Ascending aorta (tissue), 2 donors: ENCODE measurements around the gene MPRIP. TPM values are rescaled to one million over a fixed set of nuclear protein-coding genes. Genes with fewer than 3 reads are reported as not detected.

Experiments
- DNase-seq, 2 donors: peaks; one replicate each; pipeline ENCODE4 v3.0.0-alpha.2; 2019; ENCODE audit warnings: low spot score in 2 of 2
- H3K27ac ChIP-seq, 2 donors: fragments of 200-600 bp; sonication (generic); one replicate each; pipeline ENCODE4 v1.5.1; 2016 to 2017; ENCODE audit warnings: mild to moderate bottlenecking in 1 of 2
- H3K27me3 ChIP-seq: fragments of 200-600 bp; sonication (generic); one replicate; pipeline ENCODE4 v1.5.1; 2017
- H3K36me3 ChIP-seq, 2 donors: fragments of 200-600 bp; sonication (generic); one replicate each; pipeline ENCODE4 v1.5.1; 2016
- H3K4me1 ChIP-seq, 2 donors: fragments of 200-600 bp; sonication (generic); one replicate each; pipeline ENCODE4 v1.5.1; 2016 to 2017; ENCODE audit warnings: mild to moderate bottlenecking in 1 of 2
- H3K4me3 ChIP-seq, 2 donors: fragments of 200-600 bp; sonication (generic); one replicate each; pipeline ENCODE4 v1.5.1; 2016 to 2017; ENCODE audit warnings: mild to moderate bottlenecking in 1 of 2
- H3K9me3 ChIP-seq, 2 donors: fragments of 200-600 bp; sonication (generic); one replicate each; pipeline ENCODE4 v1.5.1; 2016
- intact Hi-C: fragments of 100-400 bp; cut with DNase I; formaldehyde crosslinking; loops from one replicate; pipeline ENCODE4 v1.15.1; 2023
- total RNA-seq: library from RNA; depleted of rRNA; stranded (reverse); fragments of >200 nt; gene quantifications from one replicate; pipeline ENCODE4 v1.1.0, GENCODE V29; 2016
- TF ChIP-seq, protein P1 (sequence below), 3 experiments: fragments of 200-600 bp in 2 of 3; fragments of 450-650 bp in 1 of 3; sonication (generic) in 2 of 3; IDR thresholded peaks; one replicate each; pipeline ENCODE4 v1.5.1; 2016 to 2019; ENCODE audit warnings: antibody characterized with exemption in 3 of 3, mild to moderate bottlenecking in 1 of 3, moderate library complexity in 1 of 3

Gene MPRIP
- total RNA-seq, 1 donor from 2014 or later = 246 TPM

DNA sequence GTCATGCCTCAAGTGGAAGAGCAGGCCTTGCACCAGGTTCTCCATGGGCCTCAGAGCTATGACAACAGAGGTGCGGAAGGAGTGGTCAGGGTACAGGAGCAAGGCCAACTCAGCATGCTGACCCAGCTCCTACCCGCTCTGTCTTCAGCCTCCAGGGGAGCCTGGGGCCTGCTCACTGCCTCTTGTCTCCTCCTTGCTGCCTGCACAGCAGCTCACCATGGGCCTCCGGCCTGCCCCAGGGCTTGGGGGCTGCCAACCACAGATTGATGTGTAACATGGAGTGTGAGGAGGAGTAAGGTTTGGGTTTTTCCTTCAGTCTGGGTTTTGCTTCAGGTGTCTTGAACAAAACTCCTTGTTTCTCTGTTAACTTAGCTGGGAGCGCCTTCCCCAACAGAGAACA lies 101.8 kb downstream of the MPRIP start:
- H3K4me1 ChIP-seq = peaks cover 0 to 4% of the 10 kb centered on the region in 2 donors
- TF ChIP-seq, protein P1, sequence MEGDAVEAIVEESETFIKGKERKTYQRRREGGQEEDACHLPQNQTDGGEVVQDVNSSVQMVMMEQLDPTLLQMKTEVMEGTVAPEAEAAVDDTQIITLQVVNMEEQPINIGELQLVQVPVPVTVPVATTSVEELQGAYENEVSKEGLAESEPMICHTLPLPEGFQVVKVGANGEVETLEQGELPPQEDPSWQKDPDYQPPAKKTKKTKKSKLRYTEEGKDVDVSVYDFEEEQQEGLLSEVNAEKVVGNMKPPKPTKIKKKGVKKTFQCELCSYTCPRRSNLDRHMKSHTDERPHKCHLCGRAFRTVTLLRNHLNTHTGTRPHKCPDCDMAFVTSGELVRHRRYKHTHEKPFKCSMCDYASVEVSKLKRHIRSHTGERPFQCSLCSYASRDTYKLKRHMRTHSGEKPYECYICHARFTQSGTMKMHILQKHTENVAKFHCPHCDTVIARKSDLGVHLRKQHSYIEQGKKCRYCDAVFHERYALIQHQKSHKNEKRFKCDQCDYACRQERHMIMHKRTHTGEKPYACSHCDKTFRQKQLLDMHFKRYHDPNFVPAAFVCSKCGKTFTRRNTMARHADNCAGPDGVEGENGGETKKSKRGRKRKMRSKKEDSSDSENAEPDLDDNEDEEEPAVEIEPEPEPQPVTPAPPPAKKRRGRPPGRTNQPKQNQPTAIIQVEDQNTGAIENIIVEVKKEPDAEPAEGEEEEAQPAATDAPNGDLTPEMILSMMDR (IDR thresholded peaks at IDR 0.05) = no peak
- no peaks in the 10 kb centered on the region for H3K9me3 ChIP-seq
- H3K4me3 ChIP-seq = no peak overlapping the region
- peaks cover 58 to 94% of the 10 kb centered on the region in 2 donors for H3K36me3 ChIP-seq
- no peaks in the 10 kb centered on the region for H3K27me3 ChIP-seq
- intact Hi-C loops = no loop called here
- no peak for DNase-seq
- no peak overlapping the region for H3K27ac ChIP-seq

DNA sequence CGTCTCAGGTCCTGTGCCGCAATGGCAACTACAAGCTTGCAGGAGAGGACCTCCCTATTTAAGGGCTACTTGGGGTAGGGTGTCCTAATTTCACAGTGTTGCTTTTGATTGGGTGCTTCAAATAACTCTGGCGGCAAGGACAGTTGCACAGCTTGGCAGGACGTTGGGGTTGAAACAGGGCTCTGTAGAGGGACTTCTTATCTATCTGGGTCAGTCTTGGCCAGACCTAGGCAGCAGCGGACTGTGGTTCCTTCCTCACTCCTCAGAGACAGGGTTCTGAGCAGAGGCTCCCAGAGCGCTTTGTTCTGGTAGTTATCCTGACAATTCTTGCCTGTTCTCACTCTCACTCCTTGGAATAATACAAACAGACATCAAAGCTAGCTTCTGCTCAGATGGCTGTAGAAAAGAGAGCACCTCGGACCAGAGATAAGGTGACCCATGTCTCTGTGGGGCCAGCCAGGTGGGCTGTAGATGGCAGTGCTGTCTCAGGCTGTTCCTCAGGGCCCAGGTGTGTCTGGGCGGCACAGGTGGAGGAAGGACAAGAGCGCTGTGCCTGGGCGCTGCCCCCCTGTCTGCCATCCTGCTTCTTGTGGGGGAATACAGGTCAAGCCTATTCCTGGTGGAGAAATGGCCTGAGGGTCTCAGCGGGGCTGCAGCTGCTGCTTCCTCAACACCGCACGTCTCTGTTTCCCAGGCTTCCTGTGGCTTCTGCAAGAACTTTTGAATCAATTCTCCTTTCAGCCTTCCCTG lies 102.8 kb downstream of the MPRIP start:
- TF ChIP-seq, protein P1 (IDR thresholded peaks at IDR 0.05) = no peak
- Histone ChIP-seq H3K36me3 (peaks cover 51 to 88% of the 10 kb centered on the region in 2 donors), H3K27me3 (no peaks in the 10 kb centered on the region), H3K9me3 (no peaks in the 10 kb centered on the region), H3K4me1 (peaks cover 0 to 4% of the 10 kb centered on the region in 2 donors), H3K4me3 (no peak overlapping the region), H3K27ac (no peak overlapping the region)
- DNase-seq = no peak
- intact Hi-C loops = no loop called here

- TF ChIP-seq, protein P1 (IDR thresholded peaks at IDR 0.05) = no peak
- no peak for DNase-seq
- Histone ChIP-seq H3K36me3 (peaks cover 57 to 80% of the 10 kb centered on the region in 2 donors), H3K4me3 (no peak overlapping the region), H3K27ac (peak overlapping the region in 1 of 2 donors; percentile 4), H3K27me3 (no peaks in the 10 kb centered on the region), H3K9me3 (no peaks in the 10 kb centered on the region), H3K4me1 (peaks cover 7 to 9% of the 10 kb centered on the region in 2 donors)
- intact Hi-C loops = no loop called here
Observed at GRCh38 chr17:17146786-17147406, 104.6 kb downstream of the MPRIP start.

GRCh38 chr17:17147821-17148220 lies 105.6 kb downstream of the MPRIP start:
- H3K27ac ChIP-seq = no peak overlapping the region
- DNase-seq = no peak
- TF ChIP-seq, protein P1 (IDR thresholded peaks at IDR 0.05) = no peak
- H3K27me3 ChIP-seq = no peaks in the 10 kb centered on the region
- H3K9me3 ChIP-seq = no peaks in the 10 kb centered on the region
- H3K4me3 ChIP-seq = no peak overlapping the region
- H3K36me3 ChIP-seq = peaks cover 53 to 75% of the 10 kb centered on the region in 2 donors
- peaks cover 15% of the 10 kb centered on the region in 2 donors for H3K4me1 ChIP-seq
- intact Hi-C loops = no loop called here

- peaks cover 48 to 75% of the 10 kb centered on the region in 2 donors for H3K36me3 ChIP-seq
- peaks cover 15% of the 10 kb centered on the region in 2 donors for H3K4me1 ChIP-seq
- TF ChIP-seq, protein P1 (IDR thresholded peaks at IDR 0.05) = no peak
- peak overlapping the region; percentile 79 to 91 for H3K27ac ChIP-seq
- DNase-seq = no peak
- H3K4me3 ChIP-seq = no peak overlapping the region
- no peaks in the 10 kb centered on the region for H3K9me3 ChIP-seq
- intact Hi-C loops = no loop called here
- no peaks in the 10 kb centered on the region for H3K27me3 ChIP-seq
Observed at GRCh38 chr17:17149520-17150447, 107.5 kb downstream of the MPRIP start.
